SJSA1 (cell line): ENCODE data around the gene THEMIS. TPM values are rescaled to one million over a fixed set of nuclear protein-coding genes. Genes with fewer than 3 reads are reported as not detected.
"Not testable (repeated sequence)": the region's sequence is repeated elsewhere in the genome, so short reads cannot be mapped to it uniquely, and the experiment has no call there.

Experiments
- DNase-seq, 2 experiments: peaks; one replicate each; pipeline ENCODE4 v3.0.0-alpha.2; 2015 to 2020; ENCODE audit warnings: low spot score in 2 of 2, low read depth in 1 of 2
- H3K27ac ChIP-seq: fragments of 250-450 bp; sonication (Bioruptor Pico); 2 replicates; pipeline ENCODE4 v1.5.1; 2020; ENCODE audit warnings: mild to moderate bottlenecking, moderate library complexity
- H3K27me3 ChIP-seq: fragments of 250-450 bp; sonication (Bioruptor Pico); replicated peaks from 2 replicates; pipeline ENCODE4 v1.5.1; 2020; ENCODE audit warnings: mild to moderate bottlenecking, moderate library complexity
- H3K36me3 ChIP-seq: fragments of 250-450 bp; sonication (Bioruptor Pico); 2 replicates; pipeline ENCODE4 v1.5.1; 2020; ENCODE audit warnings: mild to moderate bottlenecking
- H3K4me1 ChIP-seq: fragments of 250-450 bp; sonication (Bioruptor Pico); replicated peaks from 2 replicates; pipeline ENCODE4 v1.6.1; 2021; ENCODE audit warnings: mild to moderate bottlenecking
- H3K4me3 ChIP-seq: fragments of 250-450 bp; sonication (Bioruptor Pico); 2 replicates; pipeline ENCODE4 v1.5.1; 2020; ENCODE audit warnings: mild to moderate bottlenecking
- H3K9me3 ChIP-seq: fragments of 250-450 bp; sonication (Bioruptor Pico); replicated peaks from 2 replicates; pipeline ENCODE4 v1.5.1; 2020; ENCODE audit warnings: mild to moderate bottlenecking
- total RNA-seq: library from RNA; depleted of rRNA; stranded (reverse); fragments of >200 nt; shearing (Covaris generic); gene quantifications from 2 replicates; pipeline ENCODE4 v1.2.3, GENCODE V29; 2014

THEMIS gene
- total RNA-seq, 1 experiment from 2014 or later: not detected

GRCh38 chr6:127690092-127690491 lies 210.8 kb downstream of the THEMIS start:
- Histone ChIP-seq H3K9me3 (no peaks in the 10 kb centered on the region), H3K4me1 (no peaks in the 10 kb centered on the region), H3K27ac (no peak overlapping the region), H3K4me3 (no peak overlapping the region), H3K27me3 (no peaks in the 10 kb centered on the region), H3K36me3 (no peaks in the 10 kb centered on the region)
- no peak for DNase-seq

GRCh38 chr6:127687490-127687889 lies 213.4 kb downstream of the THEMIS start:
- not testable (repeated sequence) for DNase-seq, H3K9me3 ChIP-seq, H3K4me1 ChIP-seq, H3K27me3 ChIP-seq, H3K27ac ChIP-seq, H3K36me3 ChIP-seq, H3K4me3 ChIP-seq

GRCh38 chr6:127686084-127686483 lies 214.8 kb downstream of the THEMIS start:
- H3K9me3 ChIP-seq: no peaks in the 10 kb centered on the region
- DNase-seq: no peak
- H3K4me3 ChIP-seq: no peak overlapping the region
- H3K27ac ChIP-seq: no peak overlapping the region
- no peaks in the 10 kb centered on the region for H3K4me1 ChIP-seq
- H3K27me3 ChIP-seq: no peaks in the 10 kb centered on the region
- H3K36me3 ChIP-seq: no peaks in the 10 kb centered on the region

GRCh38 chr6:127684501-127684900 lies 216.4 kb downstream of the THEMIS start:
- H3K27me3 ChIP-seq: no peaks in the 10 kb centered on the region
- no peaks in the 10 kb centered on the region for H3K4me1 ChIP-seq
- no peak overlapping the region for H3K27ac ChIP-seq
- H3K4me3 ChIP-seq: no peak overlapping the region
- no peaks in the 10 kb centered on the region for H3K9me3 ChIP-seq
- no peaks in the 10 kb centered on the region for H3K36me3 ChIP-seq
- DNase-seq: no peak
